H1 (cell line): ENCODE results near the gene VAMP4.

ENCODE experiments used
- POLR2AphosphoS5 ChIP-seq: IDR thresholded peaks from 2 replicates; pipeline ENCODE4 v1.6.1; 2011; ENCODE audit warnings: low read depth, low read length
- SIN3A ChIP-seq, 2 experiments: IDR thresholded peaks in 1 of 2; conservative IDR thresholded peaks in 1 of 2; 2 replicates each; pipeline ENCODE4 v1.6.1; 2011 to 2012; ENCODE audit warnings: low read length in 2 of 2, improper control_type of control experiment in 1 of 2, low read depth in 1 of 2, mild to moderate bottlenecking in 1 of 2
- TF ChIP-seq, protein P1 (sequence below), 3 experiments: IDR thresholded peaks; 1 replicate in 2 of 3; 2 replicates in 1 of 3; pipeline versions ENCODE4 v1.5.1 to v1.6.1; 2011; ENCODE audit warnings: low read length in 3 of 3, mild to moderate bottlenecking in 3 of 3, inconsistent platforms in 2 of 3, low read depth in 1 of 3, moderate library complexity in 1 of 3; ENCODE audit not compliant: insufficient read depth in 1 of 3; ENCODE audit errors: control extremely low read depth in 1 of 3

DNA sequence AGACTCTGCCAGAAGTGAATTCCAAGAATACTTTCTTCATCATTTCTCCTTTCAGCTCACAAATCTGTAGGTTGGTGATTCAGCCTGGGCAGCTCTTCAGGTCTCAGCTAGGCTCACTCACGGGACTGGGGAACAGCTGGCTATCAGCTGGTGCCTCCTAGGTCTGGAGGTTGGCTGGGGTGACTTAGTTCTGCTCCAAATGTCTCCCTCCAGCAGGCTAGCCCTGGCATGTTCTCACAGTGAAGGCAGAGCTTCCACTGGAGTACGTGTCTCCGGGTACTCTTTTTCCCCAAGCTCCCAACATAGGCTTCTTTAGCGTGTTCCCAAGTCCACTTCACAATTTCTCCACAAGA is 12.5 kb upstream of the VAMP4 start:
- TF ChIP-seq SIN3A (conservative IDR thresholded peaks at IDR 0.05 in 1 of 2, IDR thresholded peaks at IDR 0.05 in 1 of 2; ENCODE audit: low read depth in 1 of 2, low read length in 2 of 2): no peak
- TF ChIP-seq POLR2AphosphoS5: no peak
- TF ChIP-seq, protein P1, sequence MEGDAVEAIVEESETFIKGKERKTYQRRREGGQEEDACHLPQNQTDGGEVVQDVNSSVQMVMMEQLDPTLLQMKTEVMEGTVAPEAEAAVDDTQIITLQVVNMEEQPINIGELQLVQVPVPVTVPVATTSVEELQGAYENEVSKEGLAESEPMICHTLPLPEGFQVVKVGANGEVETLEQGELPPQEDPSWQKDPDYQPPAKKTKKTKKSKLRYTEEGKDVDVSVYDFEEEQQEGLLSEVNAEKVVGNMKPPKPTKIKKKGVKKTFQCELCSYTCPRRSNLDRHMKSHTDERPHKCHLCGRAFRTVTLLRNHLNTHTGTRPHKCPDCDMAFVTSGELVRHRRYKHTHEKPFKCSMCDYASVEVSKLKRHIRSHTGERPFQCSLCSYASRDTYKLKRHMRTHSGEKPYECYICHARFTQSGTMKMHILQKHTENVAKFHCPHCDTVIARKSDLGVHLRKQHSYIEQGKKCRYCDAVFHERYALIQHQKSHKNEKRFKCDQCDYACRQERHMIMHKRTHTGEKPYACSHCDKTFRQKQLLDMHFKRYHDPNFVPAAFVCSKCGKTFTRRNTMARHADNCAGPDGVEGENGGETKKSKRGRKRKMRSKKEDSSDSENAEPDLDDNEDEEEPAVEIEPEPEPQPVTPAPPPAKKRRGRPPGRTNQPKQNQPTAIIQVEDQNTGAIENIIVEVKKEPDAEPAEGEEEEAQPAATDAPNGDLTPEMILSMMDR (IDR thresholded peaks at IDR 0.05; ENCODE audit: control extremely low read depth in 1 of 3, insufficient read depth in 1 of 3, low read depth in 1 of 3, low read length in 3 of 3): no peak
